Forelimb muscle (tissue), 1 donor: ENCODE data around the gene APP. TPM values are rescaled to one million over a fixed set of nuclear protein-coding genes. Genes with fewer than 3 reads are reported as not detected.
"Not testable (repeated sequence)": the region's sequence is repeated elsewhere in the genome, so short reads cannot be mapped to it uniquely, and the experiment has no call there.

ENCODE experiments used
- DNase-seq: peaks from one replicate; pipeline ENCODE4 v3.0.0-alpha.2; 2013; ENCODE audit warnings: low read depth
- polyA plus RNA-seq: library from polyadenylated mRNA; unstranded; fragments of 120-200 nt; gene quantifications from one replicate; pipeline ENCODE4 v1.2.1, GENCODE V29; 2013; ENCODE audit not compliant: insufficient read length

Gene APP
- polyA plus RNA-seq, 1 donor = 238 TPM

GRCh38 chr21:26022598-26023337 is 147.8 kb downstream of the APP start:
- not testable (repeated sequence) for DNase-seq

- DNase-seq = no peak
Observed at GRCh38 chr21:26020510-26020909, 150.1 kb downstream of the APP start.

DNA sequence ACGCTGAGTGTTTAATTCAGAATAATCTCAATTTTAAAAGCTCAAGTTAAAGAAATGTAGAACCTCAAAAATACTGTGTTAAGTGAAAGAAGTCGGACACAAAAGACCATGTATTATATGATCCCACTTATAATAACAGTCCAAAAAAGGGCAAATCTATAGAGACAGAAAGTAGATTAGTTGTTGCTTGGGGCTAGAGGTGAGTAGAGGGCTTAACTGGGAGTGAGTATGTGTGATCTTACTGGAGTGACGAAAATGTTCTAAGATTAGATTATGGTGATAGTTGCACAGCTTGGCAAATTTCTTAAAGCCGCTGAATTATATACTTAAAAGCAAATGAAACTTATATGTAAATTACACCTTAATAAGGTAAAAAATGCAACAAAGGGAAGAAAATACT is 150.5 kb downstream of the APP start:
- DNase-seq = no peak

- no peak for DNase-seq
Observed at GRCh38 chr21:26019236-26019635, 151.3 kb downstream of the APP start.

DNA sequence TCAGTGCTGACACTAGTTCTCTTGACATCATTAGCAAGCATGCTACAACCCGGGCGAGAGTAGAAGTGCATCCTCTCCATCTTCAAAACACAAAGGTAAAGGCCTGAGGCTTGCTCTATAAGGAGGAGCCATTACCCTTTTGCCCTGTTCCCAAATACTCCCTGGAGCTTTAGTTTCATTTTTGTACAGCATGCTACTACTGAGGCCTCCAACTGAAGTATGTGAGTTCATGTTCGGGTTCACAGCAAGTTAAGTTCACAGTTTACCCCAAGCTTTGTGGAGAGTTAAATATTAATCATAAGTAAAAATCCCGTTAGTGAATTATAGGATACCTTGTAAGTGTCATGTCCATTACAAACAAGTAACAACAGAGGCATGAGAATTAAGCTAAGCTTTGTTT is 156.6 kb downstream of the APP start:
- no peak for DNase-seq

GRCh38 chr21:26012482-26012881 is 158.1 kb downstream of the APP start:
- not testable (repeated sequence) for DNase-seq

DNA sequence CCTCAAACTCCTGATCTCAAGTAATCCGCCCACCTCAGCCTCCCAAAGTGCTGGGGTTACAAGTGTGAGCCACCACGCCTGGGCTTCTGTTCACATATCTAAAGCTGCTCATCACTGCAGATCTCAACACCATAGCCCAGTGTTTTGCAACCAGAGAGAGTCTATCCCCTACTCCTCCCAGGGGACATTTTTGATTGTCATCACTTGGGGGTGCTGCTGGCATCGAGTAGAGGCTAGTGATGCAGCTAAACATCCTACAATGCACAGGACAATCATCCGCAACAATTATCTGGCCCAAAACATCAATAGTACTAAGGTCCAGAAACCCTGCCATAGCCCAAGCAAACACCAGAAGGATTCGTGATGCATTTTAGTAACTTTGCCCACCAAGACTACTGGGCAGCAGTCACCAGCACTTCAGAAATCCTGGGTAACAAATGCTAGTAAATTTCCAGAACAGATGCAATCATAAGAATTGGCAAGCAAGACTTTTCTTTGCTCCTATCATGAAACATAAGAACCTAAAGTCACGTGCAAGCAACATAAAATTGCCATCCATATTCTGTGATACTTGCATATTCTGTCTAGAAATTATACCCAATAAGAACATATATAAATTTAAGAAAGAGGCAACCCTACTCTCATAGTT is 159.2 kb downstream of the APP start:
- no peak for DNase-seq

- DNase-seq = no peak
Observed at GRCh38 chr21:26007951-26008498, 162.5 kb downstream of the APP start.

DNA sequence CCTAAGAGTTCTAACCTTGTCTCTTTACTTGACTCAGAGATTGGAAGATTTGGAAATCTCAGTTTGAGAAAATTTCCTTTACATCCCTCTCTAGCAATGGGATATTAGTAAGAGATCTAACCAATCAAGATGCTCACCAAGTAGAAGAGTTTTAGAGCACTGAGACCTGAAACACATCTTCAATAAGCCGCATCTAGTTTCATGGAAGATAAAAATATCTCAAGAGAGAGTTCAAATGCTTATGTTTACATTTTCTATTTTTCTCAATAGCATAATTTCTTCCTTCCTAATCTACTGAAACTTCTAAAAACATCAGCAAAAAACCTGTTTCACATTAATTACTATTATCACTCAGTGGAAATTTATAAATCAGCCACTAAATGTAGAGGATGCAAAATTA is 165.1 kb downstream of the APP start:
- DNase-seq = no peak

DNA sequence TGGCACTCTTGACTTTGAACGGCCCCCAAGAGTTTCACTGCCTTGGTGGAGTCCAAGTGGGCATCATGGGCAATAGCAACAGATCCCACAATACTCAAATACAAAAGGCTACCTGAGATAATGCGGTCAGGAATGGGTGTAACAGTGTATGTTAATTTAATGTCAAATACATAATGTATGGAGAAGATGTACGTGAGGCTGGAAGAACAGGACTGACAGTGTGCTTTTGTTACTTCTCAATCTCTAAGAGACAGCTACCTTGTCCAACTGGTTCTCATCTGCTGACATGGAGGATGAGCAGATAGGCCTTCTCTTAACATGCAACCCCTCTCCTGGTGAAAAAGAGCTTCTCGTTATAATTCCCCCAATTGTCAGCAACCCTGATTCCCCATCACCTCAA is 167.2 kb downstream of the APP start:
- DNase-seq = no peak

DNA sequence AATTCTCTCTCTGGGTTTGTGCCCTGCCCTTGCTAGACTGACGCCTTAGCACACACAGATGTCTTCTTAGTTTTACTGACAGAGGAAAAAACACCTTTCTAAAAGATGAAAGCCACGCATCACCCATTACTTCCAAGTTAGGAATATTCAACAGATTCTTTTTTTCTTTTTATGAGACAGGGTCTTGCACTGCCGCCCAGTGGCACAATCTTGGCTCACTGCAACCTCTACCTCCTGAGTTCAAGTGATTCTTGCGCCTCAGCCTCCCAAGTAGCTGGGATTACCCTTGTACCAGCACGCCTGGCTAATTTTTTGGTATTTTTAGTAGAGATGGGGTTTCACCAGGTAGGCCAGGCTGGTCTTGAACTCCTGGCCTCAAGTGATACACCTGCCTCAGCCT is 169.2 kb downstream of the APP start:
- DNase-seq = no peak

DNA sequence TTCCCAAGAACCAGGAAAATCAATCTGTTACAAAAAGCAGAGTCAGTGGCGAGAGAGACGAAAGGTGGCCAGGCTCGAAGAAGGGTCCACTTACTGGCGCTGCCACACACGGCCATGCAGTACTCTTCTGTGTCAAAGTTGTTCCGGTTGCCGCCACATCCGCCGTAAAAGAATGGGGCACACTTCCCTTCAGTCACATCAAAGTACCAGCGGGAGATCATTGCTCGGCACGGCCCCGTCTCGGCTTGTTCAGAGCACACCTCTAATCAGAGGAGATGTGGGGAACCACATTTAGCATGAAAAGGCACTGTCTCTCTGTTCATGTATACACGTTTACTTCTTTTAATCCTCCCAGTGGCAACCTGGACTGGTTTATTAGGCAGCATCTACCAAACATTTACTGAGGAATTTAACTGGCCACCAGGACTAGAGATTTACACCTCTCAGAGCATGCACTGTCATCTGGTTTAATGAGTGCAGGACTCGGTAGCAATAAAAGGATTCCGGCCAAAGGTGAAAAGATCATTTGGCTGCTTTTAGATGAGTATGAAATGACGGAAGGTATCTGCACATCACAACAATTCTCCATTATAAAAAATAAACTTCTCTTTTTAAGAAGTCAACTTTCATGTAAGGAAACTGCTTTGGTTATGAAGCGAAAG is 170.5 kb downstream of the APP start:
- DNase-seq = no peak

DNA sequence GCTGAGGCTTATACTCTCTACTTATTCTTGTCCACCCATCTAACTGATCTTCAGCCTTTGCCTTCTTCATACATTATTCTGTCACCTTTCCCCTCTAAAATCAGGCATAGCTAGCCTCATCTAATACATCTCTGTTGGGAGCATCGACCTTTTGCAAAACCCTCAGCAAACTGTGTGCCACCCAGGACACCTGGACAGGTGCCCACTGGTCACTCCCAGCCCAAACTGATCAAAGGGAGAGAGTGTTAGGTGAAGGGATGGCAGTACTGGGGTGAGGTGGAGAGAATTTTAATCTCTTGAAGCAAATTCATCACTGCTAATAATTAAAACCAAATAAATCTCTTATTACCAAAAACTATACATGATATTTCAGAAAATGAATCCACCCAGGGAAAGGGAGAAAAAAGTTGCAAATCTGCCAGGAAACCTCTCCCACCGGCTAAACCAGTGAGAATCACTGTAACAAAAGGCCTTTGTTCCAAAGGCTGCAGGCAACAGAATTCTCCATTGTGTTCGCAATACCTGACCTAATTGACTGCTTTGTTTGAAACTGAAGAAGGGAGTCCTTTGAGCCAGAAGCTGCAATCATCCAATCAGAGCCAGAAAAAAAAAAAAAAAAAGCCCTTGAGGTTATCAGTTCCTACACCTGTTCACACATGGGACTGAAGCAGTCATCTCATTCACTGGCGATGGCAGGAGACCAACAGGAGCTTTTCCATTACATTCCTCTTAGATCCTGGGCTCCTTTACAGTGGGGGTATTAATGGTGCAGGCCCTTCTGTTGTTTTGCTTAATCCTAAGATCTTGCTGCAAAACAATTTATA is 172.6 kb downstream of the APP start:
- DNase-seq = no peak

GRCh38 chr21:25995278-25995677 is 175.3 kb downstream of the APP start:
- no peak for DNase-seq

- DNase-seq = no peak
Observed at GRCh38 chr21:25994758-25995163, 175.8 kb downstream of the APP start.

- DNase-seq = no peak
Observed at GRCh38 chr21:25988738-25989137, 181.8 kb downstream of the APP start.

DNA sequence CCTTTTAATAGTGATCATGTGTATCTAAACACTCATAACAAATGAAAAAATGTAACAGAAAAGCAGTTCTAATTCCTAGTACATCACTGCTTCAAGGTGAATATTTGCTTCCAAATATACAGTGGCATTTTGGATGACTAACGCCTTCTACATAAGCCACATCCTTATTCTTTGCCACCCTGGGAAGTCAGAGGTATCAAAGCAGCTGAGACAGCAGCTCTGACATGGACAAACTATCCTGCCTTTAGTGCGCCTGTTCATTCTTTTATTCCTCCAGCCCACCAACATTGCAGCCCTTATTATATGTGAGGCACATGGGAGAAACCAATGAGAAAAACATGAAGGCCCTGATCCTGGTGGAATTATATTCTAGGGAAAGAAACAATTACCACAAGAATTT is 183.0 kb downstream of the APP start:
- no peak for DNase-seq

DNA sequence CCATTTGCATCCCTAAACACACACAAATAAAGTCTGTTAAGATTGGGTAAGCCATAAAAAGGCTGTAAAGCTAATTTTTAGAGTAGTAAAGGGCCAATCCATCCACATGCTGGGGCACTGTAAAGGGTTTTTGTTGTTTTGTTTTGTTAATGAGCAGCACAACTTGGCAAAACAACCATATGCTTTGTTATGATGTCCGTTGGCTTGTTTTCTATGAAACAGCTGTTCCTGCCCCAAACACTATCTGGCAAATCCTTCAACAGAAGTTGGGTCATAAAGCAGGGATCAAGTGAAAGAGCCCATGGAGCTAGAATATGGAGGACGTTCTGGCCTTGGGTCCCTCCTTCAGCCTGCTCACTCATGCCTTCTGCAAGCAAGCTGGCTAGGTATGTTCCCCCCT is 183.6 kb downstream of the APP start:
- no peak for DNase-seq

DNA sequence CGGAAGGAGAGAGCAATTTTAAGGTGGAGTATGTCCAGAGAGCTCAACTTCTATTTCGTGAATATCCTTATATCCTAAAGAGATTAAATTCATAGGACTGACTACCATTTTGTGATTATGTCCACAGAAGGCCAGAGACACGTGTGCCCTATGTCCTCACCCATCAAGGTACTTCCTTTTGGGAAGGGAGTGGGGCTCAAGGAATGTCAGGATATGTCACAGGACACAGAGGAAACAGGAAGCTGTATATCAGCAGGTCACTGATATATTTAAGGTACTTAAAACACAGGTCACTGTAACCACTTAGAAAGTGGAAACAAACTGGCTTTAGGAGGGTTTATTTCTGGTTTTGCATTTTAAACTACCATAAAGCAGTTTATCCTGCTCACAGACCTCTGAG is 184.6 kb downstream of the APP start:
- DNase-seq = no peak

GRCh38 chr21:25984538-25984937 is 186.0 kb downstream of the APP start:
- DNase-seq = no peak

DNA sequence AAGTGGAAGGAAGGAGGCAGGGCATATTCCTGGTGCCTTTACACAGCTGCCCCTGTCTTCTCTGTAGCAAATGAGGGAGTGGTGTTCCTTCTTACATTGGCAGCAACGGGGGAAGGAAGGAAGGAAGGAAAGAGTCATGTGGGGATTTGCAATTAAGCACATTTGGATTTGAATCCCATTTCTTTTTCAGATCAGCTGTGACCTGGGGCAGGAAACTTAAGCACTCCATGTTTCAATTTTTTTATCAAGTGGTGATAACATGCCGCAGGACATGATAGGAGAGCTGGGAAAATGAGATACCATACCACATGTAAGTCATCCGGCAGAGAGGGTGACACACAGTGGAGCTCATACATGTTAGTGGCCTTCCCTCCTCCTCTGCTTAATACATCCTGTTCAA is 186.8 kb downstream of the APP start:
- no peak for DNase-seq

DNA sequence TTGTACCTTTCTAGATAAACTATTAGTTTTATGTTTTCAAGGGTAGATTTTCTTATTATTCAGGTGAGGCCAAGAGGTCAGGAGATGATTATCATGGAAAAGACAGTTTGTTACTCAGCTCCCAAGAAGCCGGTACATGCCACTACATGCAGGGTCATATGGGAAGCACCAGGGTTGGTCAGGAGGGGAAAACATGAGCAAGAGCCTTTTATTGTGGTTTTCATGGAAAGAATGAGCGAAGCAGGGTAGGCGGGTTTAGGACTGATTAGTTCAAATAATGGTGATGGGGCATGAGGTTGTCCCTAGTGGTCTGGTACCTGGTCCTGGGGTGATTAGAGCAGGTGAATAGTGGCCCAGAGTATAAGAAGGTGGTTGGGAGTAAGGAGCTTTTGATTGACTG is 189.9 kb downstream of the APP start:
- DNase-seq = no peak
